Measurements from ENCODE around the gene L1CAM.
"Not testable (repeated sequence)": the region's sequence is repeated elsewhere in the genome, so short reads cannot be mapped to it uniquely, and the experiment has no call there.

L1CAM gene

GRCh38 chrX:153828308-153828707 is 57.7 kb downstream of the L1CAM start:
- peak; percentile 60 for DNase-seq (ENCODE audit: low spot score)

- peak; percentile 11 for DNase-seq (ENCODE audit: low spot score)
Measured at GRCh38 chrX:153827903-153828302, 58.1 kb downstream of the L1CAM start.

DNA sequence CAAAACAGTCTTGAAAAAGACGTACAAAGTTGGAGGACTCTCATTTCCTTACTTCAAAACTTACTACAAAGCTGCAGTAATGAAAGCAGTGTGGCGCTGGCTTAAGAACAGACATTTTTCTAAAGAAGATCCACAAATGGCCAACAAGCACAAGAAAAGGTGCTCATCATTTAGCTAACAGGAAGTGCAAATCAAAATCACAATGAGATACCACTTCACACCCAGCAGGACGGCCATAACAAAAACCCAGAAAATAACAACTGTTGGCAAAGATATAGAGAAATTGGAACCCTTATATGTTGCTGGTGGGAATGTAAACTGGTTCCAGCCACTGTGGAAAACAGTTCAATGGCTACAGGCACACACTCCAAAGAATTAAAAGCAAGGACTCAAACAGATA is 59.0 kb downstream of the L1CAM start:
- no peak for DNase-seq (ENCODE audit: low spot score)

- DNase-seq (ENCODE audit: low spot score): no peak
Measured at GRCh38 chrX:153825042-153825441, 60.9 kb downstream of the L1CAM start.

GRCh38 chrX:153824348-153824747 is 61.6 kb downstream of the L1CAM start:
- DNase-seq (ENCODE audit: low spot score): peak; percentile 2

GRCh38 chrX:153821066-153821465 is 64.9 kb downstream of the L1CAM start:
- DNase-seq (ENCODE audit: low spot score): no peak

DNA sequence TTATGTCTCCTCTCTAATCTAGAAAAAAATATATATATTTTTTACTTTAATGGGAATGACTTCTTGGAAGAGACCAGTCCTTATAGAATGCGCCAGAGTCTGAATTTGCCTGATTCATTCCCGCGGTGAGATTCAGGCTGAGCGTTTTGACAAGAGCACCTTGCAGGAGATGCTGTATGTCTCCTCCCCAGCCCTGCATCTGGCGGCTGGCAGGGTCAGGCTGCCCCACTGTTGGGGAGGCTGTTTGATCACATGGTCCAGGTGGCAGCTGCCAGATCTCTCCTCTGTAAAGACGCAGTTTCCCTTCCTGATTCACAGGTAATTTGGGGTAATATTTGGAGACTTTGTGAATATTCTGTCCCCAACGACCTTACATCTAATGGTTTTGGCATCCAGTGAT is 65.4 kb downstream of the L1CAM start:
- DNase-seq (ENCODE audit: low spot score): no peak

- DNase-seq (ENCODE audit: low spot score): no peak
Measured at GRCh38 chrX:153819384-153820040, 66.5 kb downstream of the L1CAM start.

GRCh38 chrX:153818571-153819383 is 67.2 kb downstream of the L1CAM start:
- DNase-seq (ENCODE audit: low spot score): no peak

- DNase-seq (ENCODE audit: low spot score): not testable (repeated sequence)
Measured at GRCh38 chrX:153818064-153818463, 67.9 kb downstream of the L1CAM start.

DNA sequence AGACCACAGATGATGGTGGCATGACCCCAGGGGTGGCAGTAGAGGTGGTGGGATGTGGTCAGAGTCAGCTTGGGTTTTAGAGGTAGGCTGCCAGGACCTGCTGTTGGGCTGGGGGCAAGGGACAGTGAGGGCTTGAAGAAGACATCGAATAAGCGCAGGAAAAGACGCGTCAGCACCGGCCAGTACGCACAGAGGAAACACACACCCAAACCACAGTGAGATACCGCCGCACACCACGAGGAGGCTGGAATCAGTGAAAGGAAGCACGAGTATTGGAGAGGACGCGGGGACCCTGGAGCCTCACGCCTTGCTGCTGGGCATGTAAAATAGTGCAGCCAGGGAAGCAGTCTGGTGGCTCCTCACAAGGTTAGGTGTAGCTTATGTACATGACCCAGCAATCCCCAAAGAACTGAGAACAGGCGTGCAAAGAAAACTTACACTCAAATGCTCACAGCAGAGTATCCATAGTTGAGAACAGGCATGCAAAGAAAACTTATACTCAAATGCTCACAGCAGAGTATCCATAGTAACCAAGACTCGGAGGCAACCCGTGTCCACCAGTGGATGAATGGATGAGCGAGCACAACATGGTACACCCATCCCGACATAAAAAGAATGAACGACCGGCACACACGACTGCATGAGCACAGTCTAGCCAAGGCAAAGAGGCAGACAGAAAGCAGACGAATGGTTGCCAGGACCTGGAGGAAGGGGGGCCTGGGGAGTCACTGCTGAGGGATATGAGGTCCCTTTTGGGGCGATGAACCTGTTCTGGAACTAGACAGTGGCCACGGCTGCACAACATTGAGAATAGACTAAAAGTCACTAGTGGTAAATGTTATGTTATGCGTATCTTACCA is 68.9 kb downstream of the L1CAM start:
- DNase-seq (ENCODE audit: low spot score): no peak

DNA sequence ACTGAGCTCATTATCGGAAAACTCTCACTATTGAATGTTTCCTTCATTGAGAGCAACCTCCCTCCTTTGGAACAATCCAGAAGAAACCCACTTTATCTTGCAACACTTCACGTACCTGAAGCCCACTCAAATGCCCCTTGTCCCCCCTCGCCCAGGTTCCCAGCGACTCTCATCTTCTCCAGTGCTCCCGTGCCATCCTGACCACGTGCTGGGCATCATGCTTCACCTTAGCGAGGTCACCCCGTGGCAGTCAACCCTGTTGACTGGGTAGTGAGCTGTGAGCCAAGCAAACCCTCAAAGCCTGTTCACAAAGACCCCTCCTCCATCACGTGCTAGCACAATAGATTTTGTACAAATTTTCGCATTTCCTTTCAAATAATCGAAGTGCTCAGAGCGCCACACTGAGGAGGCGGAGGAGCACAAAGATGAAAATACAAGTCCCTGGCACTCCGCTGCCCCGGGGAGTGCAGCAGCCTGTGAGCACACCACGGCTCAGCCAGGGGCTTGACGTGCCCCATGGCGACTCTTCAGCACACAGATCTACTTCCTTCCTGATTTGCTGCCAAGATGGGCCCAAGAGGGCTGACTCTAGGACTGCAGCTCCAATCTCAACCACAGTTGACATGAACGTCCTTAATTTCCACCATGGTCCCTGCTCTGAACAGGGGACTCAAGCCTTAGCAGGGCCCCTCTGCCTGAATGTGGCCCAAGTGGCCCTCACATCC is 71.2 kb downstream of the L1CAM start:
- DNase-seq (ENCODE audit: low spot score): no peak

GRCh38 chrX:153813161-153813560 is 72.8 kb downstream of the L1CAM start:
- DNase-seq (ENCODE audit: low spot score): no peak

DNA sequence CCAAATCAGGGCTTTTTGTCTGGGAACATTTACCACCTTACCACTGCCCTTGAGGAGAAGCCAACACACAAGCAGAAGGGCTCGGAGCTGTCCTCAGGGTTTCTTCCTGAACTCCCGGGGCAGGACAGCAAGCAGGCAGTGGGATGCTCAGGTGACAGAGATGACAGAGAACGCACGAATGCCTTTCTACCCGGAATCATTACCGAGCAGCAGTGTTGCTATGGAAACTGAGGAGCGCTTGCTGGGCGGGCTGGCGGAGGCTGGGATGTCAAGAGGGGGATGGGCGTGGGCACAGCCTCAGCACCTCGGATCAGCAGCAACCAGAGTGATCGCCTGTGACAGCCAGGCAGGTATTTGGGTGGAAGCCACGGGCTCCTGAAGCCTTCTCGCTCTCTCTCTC is 73.8 kb downstream of the L1CAM start:
- DNase-seq (ENCODE audit: low spot score): no peak
